K562 (cell line): Measurements from ENCODE around the gene ABCA1. TPM values are rescaled to one million over a fixed set of nuclear protein-coding genes. Genes with fewer than 3 reads are reported as not detected.

Experiments
- ATAC-seq: fragments of 200-7000 bp; cut with Tn5 transposase; 3 replicates; pipeline ENCODE4 v1.9.1; 2020; ENCODE audit warnings: moderate library complexity
- BruUV-seq: library from RNA; stranded (reverse); fragments of 400-500 nt; replicated peaks from 2 replicates; lab custom pipeline; 2021; lab: Mats Ljungman, UMichigan
- CTCF ChIA-PET: fragments of 300-600 bp; formaldehyde crosslinking; extraction: SDS; loops from one replicate; lab custom pipeline; 2021; ENCODE audit warnings: low intra/inter-chr PET ratio; lab: Yijun Ruan, JAX
- POLR2A ChIA-PET: fragments of 300-600, 350-650 bp; sonication (Branson Sonifier 250); formaldehyde crosslinking; extraction: SDS; loops from one replicate; lab custom pipeline; 2021; ENCODE audit warnings: antibody characterized with exemption, inconsistent platforms; lab: Yijun Ruan, JAX
- DNase-seq, 4 experiments: peaks; one replicate each; pipeline versions ENCODE4 v3.0.0 to v3.0.0-alpha.2; 2011 to 2018; ENCODE audit warnings: low spot score in 3 of 4, mixed read lengths in 3 of 4; ENCODE audit errors: extremely low read depth in 1 of 4
- FAIRE-seq: peaks from 2 replicates; lab custom pipeline; 2011; peaks lifted over from hg19 to GRCh38; lab: Jason Lieb, UNC
- H2AFZ ChIP-seq: 2 replicates; pipeline ENCODE4 v1.6.0; 2011; ENCODE audit warnings: low read depth, low read length, control low read depth, inconsistent platforms
- H3K27ac ChIP-seq: fragments of 200-600 bp; 3 replicates; pipeline ENCODE4 v1.8.0; 2011; ENCODE audit warnings: low read depth, mild to moderate bottlenecking, control low read depth, inconsistent platforms, low read length, moderate library complexity, mixed read lengths; ENCODE audit errors: extremely low read depth
- H3K27me3 ChIP-seq, 2 experiments: fragments of 300-600 bp in 1 of 2; 2 replicates in 1 of 2; 3 replicates in 1 of 2; pipeline versions ENCODE4 v1.6.0 to v1.8.0; 2011; ENCODE audit warnings: inconsistent platforms in 2 of 2, low read length in 2 of 2, mild to moderate bottlenecking in 1 of 2, mixed read lengths in 1 of 2, moderate library complexity in 1 of 2; ENCODE audit not compliant: control insufficient read depth in 2 of 2, insufficient read depth in 2 of 2
- H3K36me3 ChIP-seq: fragments of 300-600 bp; 3 replicates; pipeline ENCODE4 v1.8.0; 2011; ENCODE audit warnings: mild to moderate bottlenecking, low read length, inconsistent platforms; ENCODE audit not compliant: control insufficient read depth, insufficient read depth
- H3K4me1 ChIP-seq, 2 experiments: fragments of 200-600 bp in 1 of 2; replicated peaks in 1 of 2; 2 replicates in 1 of 2; 3 replicates in 1 of 2; pipeline versions ENCODE4 v1.5.1 to v1.8.0; 2011; ENCODE audit warnings: inconsistent platforms in 2 of 2, low read length in 2 of 2, mild to moderate bottlenecking in 1 of 2, mixed read lengths in 1 of 2, moderate library complexity in 1 of 2; ENCODE audit not compliant: control insufficient read depth in 2 of 2, insufficient read depth in 2 of 2
- H3K4me2 ChIP-seq: 2 replicates; pipeline ENCODE4 v1.6.1; 2011; ENCODE audit warnings: low read length, control low read depth, inconsistent platforms, mixed read lengths; ENCODE audit not compliant: insufficient read depth
- H3K4me3 ChIP-seq: fragments of 200-600 bp; sonication (generic), shearing (Covaris generic); 2 replicates; pipeline ENCODE4 v1.5.1; 2016; ENCODE audit warnings: control low read depth, inconsistent platforms
- H3K79me2 ChIP-seq: fragments of 200-600 bp; 3 replicates; pipeline ENCODE4 v1.8.0; 2011; ENCODE audit warnings: low read length, inconsistent platforms; ENCODE audit not compliant: control insufficient read depth, insufficient read depth
- H3K9ac ChIP-seq, 2 experiments: 2 replicates each; pipeline versions ENCODE4 v1.6.0 to v1.6.1; 2011; ENCODE audit warnings: low read depth in 2 of 2, low read length in 2 of 2, control low read depth in 1 of 2, inconsistent platforms in 1 of 2, mild to moderate bottlenecking in 1 of 2, mixed read lengths in 1 of 2; ENCODE audit not compliant: insufficient read depth in 1 of 2
- H3K9me1 ChIP-seq: one replicate; pipeline ENCODE4 v1.6.0; 2011; ENCODE audit warnings: inconsistent platforms, mild to moderate bottlenecking, low read length, moderate library complexity; ENCODE audit not compliant: control insufficient read depth, insufficient read depth
- H3K9me3 ChIP-seq: replicated peaks from 2 replicates; pipeline ENCODE4 v1.5.1; 2011; ENCODE audit warnings: low read depth, low read length, inconsistent platforms; ENCODE audit not compliant: control insufficient read depth, insufficient read depth
- H4K20me1 ChIP-seq: replicated peaks from 2 replicates; pipeline ENCODE4 v1.6.1; 2011; ENCODE audit warnings: low read length, inconsistent platforms, mixed read lengths; ENCODE audit not compliant: control insufficient read depth, insufficient read depth
- CEBPG ChIP-seq, 3 experiments: fragments of 200-800 bp in 1 of 3; sonication (Bioruptor generic) in 1 of 3; sonication (generic) in 1 of 3; formaldehyde crosslinking in 1 of 3; IDR thresholded peaks in 2 of 3; conservative IDR thresholded peaks in 1 of 3; 2 replicates each; pipeline versions ENCODE4 v1.6.1 to v1.8.0; 2016 to 2022; ENCODE audit warnings: missing compliant biosample characterization in 2 of 3, missing genetic modification characterization in 2 of 3, mild to moderate bottlenecking in 1 of 3, missing genetic modification reagents in 1 of 3
- POU5F1 ChIP-seq: fragments of 150-350 bp; IDR thresholded peaks from 2 replicates; pipeline ENCODE4 v1.6.1; 2014; ENCODE audit warnings: borderline replicate concordance, low read length, low read depth, mild to moderate bottlenecking; ENCODE audit not compliant: partially characterized antibody
- SMARCB1 ChIP-seq: IDR thresholded peaks from 2 replicates; pipeline ENCODE4 v1.6.1; 2011; ENCODE audit warnings: improper control_type of control experiment, low read depth; ENCODE audit not compliant: insufficient read length
- ZNF232 ChIP-seq: sonication (generic); formaldehyde crosslinking; IDR thresholded peaks from 2 replicates; pipeline ENCODE4 v1.8.0; 2022; ENCODE audit warnings: mild to moderate bottlenecking, missing genetic modification reagents
- WGBS: fragments of 100-300 bp; shearing (Covaris generic); methylation state at CpG from one replicate; pipeline ENCODE4 v1.1.6; 2016; ENCODE audit warnings: low coverage, mixed read lengths; ENCODE audit not compliant: insufficient coverage; ENCODE audit errors: missing lambda C conversion rate; 5-methylcytosine and 5-hydroxymethylcytosine counted together
- in situ Hi-C: fragments of 300-500 bp; cut with MboI; formaldehyde crosslinking; loops from 4 replicates; pipeline ENCODE4 v1.15.0; 2018; ENCODE audit warnings: inconsistent platforms, mixed read lengths
- intact Hi-C: fragments of 100-400 bp; cut with micrococcal nuclease; formaldehyde crosslinking; loops from 2 replicates; pipeline ENCODE4 v1.14.2; 2022
- polyA plus RNA-seq, 8 experiments: library from polyadenylated mRNA; depleted of rRNA in 4 of 8; stranded (reverse) in 5 of 8; unstranded in 3 of 8; fragments of >200 nt; fragmentation: Nextera tagmentation in 2 of 8; fragmentation: Illumina TruSeq in 1 of 8; extraction: Ambion mirVana in 2 of 8; extraction: Trizol in 1 of 8; gene quantifications; 2 replicates each; pipeline versions ENCODE4 v1.2.1 to v1.2.3, GENCODE V29; 2011 to 2014; ENCODE audit warnings: inconsistent platforms in 1 of 8, missing spikeins in 1 of 8
- total RNA-seq, 7 experiments: library from RNA; depleted of rRNA in 6 of 7; stranded (reverse); fragments of >200 nt in 6 of 7; fragmentation: Illumina TruSeq in 2 of 7; extraction: Trizol in 2 of 7; gene quantifications; 2 replicates each; pipeline versions ENCODE4 v1.2.1 to v1.2.3, GENCODE V29; 2011 to 2021; ENCODE audit warnings: low replicate concordance in 1 of 7
- TF ChIP-seq, protein P1 (sequence below): fragments of 450-650 bp; formaldehyde crosslinking; IDR thresholded peaks from 2 replicates; pipeline ENCODE4 v1.4.0; 2020; ENCODE audit warnings: mild to moderate bottlenecking, mixed read lengths
- TF ChIP-seq, protein P2 (sequence below): IDR thresholded peaks from 3 replicates; pipeline ENCODE4 v1.6.1; 2011; ENCODE audit warnings: borderline replicate concordance, mild to moderate bottlenecking; ENCODE audit not compliant: insufficient read length, insufficient read depth

Gene ABCA1
- total and polyA plus RNA-seq, 9 of the 15 experiments (the other 6 are each of a cell fraction or from before 2014, with no cell fraction given) = under 0.01 to 0.18 (median 0.02) TPM; not detected in 5

DNA sequence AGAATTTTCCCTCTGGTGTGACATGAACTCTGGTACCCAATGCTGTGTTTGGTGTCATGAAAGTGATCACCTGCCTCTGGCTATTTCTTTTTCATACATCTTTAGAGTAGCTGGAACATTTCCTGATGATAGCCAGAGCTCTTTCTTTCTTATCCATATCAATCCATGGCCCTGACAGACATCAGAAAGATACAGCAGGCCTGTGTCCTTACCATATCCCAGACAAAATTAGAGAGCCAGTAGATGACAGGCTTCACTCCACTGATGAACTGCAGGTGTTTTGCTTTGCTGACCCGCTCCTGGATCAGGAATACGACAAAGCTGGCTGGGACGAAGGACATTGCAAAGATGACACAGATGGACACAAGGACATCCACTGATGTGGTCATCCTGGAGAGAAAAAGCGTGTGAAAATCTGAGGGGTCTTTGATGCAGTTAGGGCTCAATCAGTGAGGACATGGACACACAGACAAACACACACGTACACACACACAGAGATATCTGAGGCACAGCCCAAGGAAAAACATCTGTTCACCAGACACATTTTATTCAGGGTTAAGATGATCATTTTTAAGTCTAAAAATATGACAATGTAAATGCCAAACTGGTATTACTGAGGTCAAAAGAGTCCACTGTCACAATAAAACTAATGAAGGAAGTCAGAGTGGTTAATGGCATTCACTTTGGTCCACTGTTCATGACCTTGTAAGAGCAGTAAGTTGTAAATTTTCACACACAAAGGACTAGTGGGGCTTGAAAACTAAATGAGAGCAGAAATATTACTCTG, 129.6 kb downstream of the ABCA1 start:
- H3K27ac ChIP-seq = no peak overlapping the region
- intact Hi-C loops = loop anchor here (10.0 kb wide), 1 partner anchor 446 kb away; the partner anchor contains the start of gene SLC44A1
- H4K20me1 ChIP-seq = no peaks in the 10 kb centered on the region
- no peaks in the 10 kb centered on the region for H3K9me1 ChIP-seq
- no peaks in the 10 kb centered on the region for H3K36me3 ChIP-seq
- BruUV-seq = no TSS peak
- peaks cover 0 to 5% of the 10 kb centered on the region in 2 experiments; a peak in 2 of 5 replicates for H3K4me1 ChIP-seq
- no peak for DNase-seq
- TF ChIP-seq, protein P1, sequence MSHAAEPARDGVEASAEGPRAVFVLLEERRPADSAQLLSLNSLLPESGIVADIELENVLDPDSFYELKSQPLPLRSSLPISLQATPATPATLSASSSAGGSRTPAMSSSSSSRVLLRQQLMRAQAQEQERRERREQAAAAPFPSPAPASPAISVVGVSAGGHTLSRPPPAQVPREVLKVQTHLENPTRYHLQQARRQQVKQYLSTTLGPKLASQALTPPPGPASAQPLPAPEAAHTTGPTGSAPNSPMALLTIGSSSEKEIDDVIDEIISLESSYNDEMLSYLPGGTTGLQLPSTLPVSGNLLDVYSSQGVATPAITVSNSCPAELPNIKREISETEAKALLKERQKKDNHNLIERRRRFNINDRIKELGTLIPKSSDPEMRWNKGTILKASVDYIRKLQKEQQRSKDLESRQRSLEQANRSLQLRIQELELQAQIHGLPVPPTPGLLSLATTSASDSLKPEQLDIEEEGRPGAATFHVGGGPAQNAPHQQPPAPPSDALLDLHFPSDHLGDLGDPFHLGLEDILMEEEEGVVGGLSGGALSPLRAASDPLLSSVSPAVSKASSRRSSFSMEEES (CRISPR knock-in tag) = no peak
- TF ChIP-seq ZNF232 (CRISPR knock-in tag) (no peak), CEBPG (CRISPR knock-in tag; IDR thresholded peaks at IDR 0.05) (no peak), CEBPG (tag; conservative IDR thresholded peaks at IDR 0.05 in 1 of 2, IDR thresholded peaks at IDR 0.05 in 1 of 2) (no peak), SMARCB1 (no peak), POU5F1 (no peak)
- TF ChIP-seq, protein P2, sequence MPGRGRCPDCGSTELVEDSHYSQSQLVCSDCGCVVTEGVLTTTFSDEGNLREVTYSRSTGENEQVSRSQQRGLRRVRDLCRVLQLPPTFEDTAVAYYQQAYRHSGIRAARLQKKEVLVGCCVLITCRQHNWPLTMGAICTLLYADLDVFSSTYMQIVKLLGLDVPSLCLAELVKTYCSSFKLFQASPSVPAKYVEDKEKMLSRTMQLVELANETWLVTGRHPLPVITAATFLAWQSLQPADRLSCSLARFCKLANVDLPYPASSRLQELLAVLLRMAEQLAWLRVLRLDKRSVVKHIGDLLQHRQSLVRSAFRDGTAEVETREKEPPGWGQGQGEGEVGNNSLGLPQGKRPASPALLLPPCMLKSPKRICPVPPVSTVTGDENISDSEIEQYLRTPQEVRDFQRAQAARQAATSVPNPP = no peak
- H2AFZ ChIP-seq = no peak overlapping the region
- 0% methylated on average over 5 of the region's 5 CpGs for WGBS
- in situ Hi-C loops = no loop called here
- no peak overlapping the region for H3K4me2 ChIP-seq
- peak; percentile 6 for FAIRE-seq
- no peaks in the 10 kb centered on the region for H3K9me3 ChIP-seq
- H3K27me3 ChIP-seq = peaks cover 18 to 36% of the 10 kb centered on the region in 2 experiments; a peak in 4 of 5 replicates
- H3K9ac ChIP-seq = no peak overlapping the region
- H3K79me2 ChIP-seq = no peaks in the 10 kb centered on the region
- ChIA-PET POLR2A (no interaction called here), CTCF (no interaction called here)
- H3K4me3 ChIP-seq = no peak overlapping the region
- no peak for ATAC-seq
